ENCODE results near the gene TRUB2.

The TRUB2 gene

GRCh38 chr9:128322404-128323211 is at the start of gene TRUB2, which contains the start of gene COQ4:
TSS of gene TRUB2 (minus strand) at chr9:128322447. CDS start at chr9:128322408, 39 bp downstream.
TSS of gene COQ4 (plus strand) at chr9:128322839. CDS start at chr9:128322859, 20 bp downstream.
- DNase-seq: peak; percentile 97

DNA sequence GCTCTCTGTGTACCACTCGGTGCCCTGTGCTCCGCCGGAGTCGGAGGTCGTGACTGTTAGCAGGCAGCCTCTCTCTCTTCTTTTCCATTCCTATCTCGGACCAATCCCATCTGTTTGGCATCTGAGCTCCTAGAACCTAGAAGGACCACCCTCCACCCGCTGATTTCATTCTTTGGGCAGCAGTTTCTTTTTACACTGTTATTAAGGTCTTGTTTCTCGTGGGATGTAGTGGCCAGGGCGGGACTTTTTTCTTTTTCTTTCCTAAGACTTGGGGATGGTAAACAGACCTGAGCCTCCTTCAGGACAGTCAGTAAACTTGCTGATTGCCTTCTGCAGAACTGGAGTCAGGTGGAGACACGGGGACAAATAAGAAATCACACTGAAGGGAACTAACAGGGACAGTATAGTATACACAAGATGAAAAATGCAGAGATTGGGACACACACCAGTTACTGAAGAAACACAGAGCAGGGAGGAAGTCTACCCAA is 49.4 kb upstream of the TRUB2 start:
- DNase-seq: no peak

- peak; percentile 96 for DNase-seq
Observed at GRCh38 chr9:128370752-128371629, 48.7 kb upstream of the TRUB2 start, which contains the start of gene URM1. TSS of gene URM1 (plus strand) at chr9:128371374. CDS start at chr9:128371381, 7 bp downstream.

DNA sequence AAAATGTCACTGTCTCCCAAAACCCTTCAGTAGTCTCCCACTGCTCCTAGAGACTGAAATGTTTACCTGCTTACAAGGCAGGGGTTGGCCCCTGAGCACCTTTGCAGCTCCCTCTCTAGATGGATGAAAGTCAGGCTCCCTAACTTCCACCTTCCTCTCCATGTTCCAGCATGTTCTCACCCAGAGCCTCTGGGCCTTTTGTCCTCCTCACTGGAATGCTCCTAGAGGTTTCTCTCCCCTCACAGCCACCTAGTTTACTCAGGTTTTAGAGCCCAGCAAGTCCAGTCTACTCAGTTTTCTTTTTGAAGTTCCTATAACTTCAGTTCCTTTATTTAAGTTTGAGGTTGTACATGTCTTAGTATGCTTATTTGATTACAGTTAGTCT is 48.1 kb upstream of the TRUB2 start:
- no peak for DNase-seq

- DNase-seq: no peak
Observed at GRCh38 chr9:128369024-128369706, 46.9 kb upstream of the TRUB2 start.

- peak; percentile 44 for DNase-seq
Observed at GRCh38 chr9:128365525-128365924, 43.3 kb upstream of the TRUB2 start.

DNA sequence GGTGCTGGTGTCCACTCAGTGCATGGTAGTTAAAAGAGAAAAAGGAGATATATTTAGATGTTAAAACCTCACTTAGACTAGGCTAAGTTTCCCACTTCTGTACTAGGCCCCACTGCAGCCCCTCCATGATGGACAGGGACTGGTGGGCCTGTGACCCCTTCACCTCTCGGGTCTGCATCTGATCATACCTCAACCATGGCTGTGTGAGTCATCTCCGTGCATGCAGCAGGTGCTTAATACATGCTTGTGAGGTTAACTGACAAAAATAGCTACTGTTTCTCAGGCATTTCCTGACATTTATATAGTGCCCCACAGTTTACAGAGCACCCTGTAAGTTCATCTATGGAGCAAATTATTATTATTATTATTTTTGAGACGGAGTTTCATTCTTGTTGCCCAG is 40.5 kb upstream of the TRUB2 start:
- no peak for DNase-seq

DNA sequence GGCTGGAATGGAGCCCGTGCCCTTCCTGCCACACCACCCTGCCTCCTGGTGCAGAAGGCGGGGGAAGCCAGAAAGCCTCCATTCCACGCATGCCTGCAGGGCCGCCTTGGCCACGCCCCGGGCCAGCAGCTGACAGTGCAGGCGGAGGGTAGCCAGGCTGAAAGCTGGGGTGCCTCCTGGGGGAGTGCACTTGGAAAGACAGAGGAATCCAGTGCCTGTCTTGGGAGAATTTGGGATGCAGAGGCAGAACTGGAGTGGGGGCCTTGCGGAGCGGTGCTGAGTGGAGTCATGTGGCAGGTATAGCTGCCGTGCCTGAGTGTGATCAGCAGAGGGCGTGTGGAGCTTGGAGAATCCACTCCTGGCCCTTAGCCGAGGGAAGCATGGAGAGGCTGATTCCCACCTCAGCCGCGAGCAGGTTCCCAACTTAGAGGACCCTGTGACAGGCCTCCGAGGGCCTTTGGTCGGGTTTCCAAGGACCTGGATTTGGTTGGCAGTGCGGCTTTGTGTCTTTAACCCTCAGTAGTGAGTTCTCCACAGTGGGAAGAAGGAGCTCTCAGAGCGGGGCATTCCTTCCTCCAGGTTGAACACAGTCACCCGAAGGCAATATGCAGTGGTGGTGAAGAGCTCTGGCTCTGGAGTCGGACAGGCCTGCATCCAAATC is 39.9 kb upstream of the TRUB2 start:
- DNase-seq: peak; percentile 93

DNA sequence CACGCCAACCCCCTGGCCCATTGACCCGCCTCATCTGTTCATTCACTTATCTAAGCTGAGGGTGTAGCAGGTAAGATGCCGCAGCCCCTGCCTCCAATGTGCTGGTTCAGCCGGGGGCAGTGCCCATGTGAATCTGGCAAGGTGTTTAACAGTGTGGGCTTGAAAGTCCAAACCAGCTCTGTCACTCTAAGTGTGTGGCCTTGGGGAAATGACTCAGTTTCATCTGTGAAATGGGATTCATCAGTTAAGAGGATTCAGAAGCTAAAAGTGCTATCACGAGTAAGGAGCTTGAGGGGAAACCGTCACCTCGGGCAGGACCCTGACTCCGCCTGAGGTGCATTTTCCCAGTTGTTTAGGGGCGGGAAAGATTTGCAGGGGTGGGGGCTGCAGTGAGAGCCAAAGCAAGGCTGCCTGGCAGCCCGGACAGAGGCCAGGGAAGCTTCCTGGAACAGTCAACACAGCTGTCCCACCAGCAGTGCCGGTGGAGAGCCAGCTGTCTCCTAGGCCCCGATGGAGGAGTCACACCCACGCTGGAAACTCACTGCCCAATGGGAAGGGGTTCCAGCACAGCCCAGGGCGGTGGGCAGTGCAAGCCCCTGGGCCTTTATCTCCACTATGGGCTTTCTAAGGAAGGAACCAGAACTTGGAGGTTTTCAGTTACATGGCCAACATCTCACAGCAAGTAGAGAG is 39.2 kb upstream of the TRUB2 start:
- DNase-seq: no peak

DNA sequence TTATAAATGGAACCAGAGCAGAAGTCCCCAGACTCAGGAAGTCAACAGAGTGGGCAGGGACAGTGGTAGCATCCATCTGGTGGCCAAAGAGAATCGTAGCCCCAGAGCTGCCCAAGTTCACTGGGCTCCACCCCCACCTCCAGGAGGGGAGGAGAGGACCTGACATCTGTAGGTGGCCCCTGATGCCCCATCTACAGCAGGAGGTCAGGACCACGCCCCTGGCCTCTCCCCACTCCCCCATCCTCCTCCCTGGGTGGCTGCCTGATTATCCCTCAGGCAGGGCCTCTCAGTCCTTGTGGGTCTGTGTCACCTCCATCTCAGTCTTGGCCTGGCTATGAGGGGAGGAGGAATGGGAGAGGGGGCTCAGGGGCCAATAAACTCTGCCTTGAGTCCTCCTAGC is 38.6 kb upstream of the TRUB2 start:
- DNase-seq: no peak

DNA sequence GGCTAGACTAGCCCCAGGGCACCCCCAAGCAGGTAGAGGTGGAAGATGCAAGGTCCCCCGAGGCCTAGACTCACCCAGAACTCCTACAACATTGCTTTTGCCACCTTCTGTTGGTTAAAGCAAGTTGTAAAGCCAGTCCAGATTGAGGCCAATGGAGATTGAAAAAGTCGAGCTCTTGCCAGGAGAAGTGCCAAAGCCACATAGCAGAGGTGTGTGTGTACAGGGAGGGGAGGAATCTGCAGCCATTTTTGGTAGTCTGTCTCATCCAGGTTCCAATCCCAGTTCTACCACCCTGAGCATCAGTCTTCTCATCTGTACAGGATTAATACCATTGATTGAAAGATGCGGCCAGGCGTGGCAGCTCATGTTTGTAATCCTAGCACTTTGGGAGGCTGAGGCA is 36.6 kb upstream of the TRUB2 start:
- DNase-seq: peak; percentile 15

- DNase-seq: no peak
Observed at GRCh38 chr9:128358090-128358489, 35.8 kb upstream of the TRUB2 start.

DNA sequence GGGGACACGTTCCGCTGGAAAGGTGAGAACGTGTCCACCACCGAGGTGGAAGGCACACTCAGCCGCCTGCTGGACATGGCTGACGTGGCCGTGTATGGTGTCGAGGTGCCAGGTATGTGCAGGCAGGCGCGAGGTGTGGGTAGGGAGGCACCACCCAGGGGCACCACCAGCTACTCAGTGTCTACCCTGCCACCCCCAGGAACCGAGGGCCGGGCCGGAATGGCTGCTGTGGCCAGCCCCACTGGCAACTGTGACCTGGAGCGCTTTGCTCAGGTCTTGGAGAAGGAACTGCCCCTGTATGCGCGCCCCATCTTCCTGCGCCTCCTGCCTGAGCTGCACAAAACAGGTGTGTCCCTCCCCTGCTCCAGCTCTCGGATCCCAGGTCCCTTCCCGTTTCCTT is 33.2 kb upstream of the TRUB2 start:
- DNase-seq: no peak

DNA sequence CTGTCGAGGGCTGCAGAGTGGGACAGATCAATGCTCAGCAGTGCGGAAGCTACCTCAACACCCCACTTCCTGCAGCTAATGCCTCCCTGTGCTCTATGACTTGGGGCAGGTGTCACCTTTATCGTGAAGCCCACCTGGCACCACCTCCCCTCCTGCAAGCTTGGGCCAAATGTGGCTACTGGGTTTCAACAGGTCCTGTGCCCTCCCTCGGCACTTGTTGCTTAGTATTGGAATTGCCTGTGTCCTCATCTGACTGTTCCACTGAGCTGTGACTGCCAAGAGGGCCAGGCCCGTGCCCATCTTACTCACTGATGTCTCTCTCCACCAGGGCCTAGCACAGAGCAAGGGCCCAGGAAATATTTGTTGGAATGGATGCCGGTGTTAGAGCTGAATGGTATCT is 27.5 kb upstream of the TRUB2 start:
- DNase-seq: no peak

GRCh38 chr9:128349125-128349524 is 26.9 kb upstream of the TRUB2 start:
- DNase-seq: no peak

- DNase-seq: no peak
Observed at GRCh38 chr9:128344931-128345605, 22.8 kb upstream of the TRUB2 start.

GRCh38 chr9:128343855-128344254 is 21.6 kb upstream of the TRUB2 start:
- no peak for DNase-seq

DNA sequence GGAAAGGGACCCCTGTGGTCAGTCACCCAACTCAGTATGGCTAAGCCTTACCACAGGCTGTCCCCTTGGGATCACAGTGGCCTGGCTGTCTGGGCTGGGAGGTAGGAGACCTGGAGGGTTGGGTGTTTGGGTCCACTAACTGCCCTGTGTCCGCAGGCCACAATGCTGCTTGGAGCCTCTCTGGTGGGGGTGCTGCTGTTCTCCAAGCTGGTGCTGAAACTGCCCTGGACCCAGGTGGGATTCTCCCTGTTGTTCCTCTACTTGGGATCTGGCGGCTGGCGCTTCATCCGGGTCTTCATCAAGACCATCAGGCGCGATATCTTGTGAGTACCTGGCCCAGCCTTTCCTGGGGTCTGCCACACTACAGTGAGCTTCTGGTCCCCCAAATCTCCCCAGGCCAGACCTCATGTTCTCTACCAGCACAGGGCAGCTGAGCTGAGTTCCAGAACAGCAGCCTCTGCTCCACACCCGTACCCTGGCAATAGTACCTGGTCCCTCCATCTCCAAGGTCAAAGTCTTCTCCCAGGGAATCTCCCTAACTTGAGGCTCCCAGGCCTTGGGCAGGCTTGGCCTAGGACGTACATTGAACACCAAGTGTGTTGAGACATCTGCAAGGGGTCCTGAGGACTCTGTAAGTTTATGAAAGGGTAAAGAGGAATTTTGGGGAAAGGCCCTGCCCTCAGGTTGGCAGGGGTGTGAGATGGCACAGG is 20.9 kb upstream of the TRUB2 start:
- DNase-seq: no peak

DNA sequence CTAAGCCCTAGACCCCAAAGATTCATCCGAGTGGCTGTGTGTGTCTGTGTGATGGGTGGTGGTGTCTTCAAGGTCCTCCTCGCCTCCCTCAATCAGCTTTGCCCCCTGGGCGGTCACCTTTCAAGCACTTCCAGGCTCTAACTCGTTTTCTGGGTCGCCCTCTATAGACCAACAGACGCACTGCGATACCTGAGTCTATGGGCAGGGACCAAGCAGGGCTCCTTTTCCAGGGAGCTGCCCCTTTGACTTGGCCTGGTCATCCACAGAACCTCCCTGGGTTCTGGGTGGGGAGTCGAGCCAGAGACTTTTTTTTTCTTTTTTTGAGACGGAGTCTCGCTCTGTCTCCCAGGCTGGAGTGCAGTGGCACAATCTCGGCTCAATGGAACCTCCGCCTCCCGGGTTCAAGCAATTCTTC is 19.2 kb upstream of the TRUB2 start:
- peak; percentile 90 for DNase-seq

DNA sequence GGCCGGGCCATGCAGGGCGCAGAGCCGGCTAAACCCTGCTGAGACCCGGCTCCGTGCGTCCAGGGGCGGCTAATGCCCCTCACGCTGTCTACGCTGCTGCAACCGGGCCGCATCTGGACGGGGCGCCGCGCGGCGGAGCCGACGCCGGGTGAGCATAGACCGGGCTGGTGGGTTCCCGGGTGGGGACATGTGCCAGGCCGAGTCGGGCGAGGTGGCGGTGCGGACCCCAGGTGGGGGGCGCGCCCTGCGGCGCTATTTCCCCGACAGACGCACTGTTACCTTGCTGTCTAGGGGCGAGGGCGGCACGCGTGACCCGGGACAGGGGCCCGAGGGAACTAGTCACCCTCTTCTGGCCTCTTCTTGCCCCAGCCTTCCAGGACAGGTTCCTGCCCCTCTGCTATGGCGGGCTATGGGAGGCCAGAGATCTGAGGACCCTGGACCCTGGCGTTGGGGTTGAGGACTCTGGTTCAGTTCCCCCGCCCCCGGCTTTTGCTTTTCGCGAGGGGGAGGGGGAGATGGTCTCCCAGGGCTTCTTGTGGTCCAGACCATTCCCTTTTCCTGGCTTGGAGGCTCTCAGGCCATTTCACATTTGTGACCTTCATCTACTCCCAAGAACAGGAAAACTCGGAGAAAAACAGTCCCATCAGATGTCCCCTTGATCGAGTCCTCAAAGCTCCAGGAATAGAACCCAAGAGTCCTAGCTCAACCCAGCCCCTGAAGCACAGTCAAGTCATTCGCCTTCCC is 18.6 kb upstream of the TRUB2 start:
- DNase-seq: peak; percentile 48

All from NCI-H82 (cell line).